ENCODE data around the gene ODAD4. TPM values are rescaled to one million over a fixed set of nuclear protein-coding genes. Genes with fewer than 3 reads are reported as not detected.

ODAD4 gene
- total RNA-seq, 1 experiment from 2014 or later: 0.98 TPM

- Histone ChIP-seq H3K9ac (ENCODE audit: low read length) (no peak overlapping the region), H3K4me3 (replicated peaks in 1 of 2; ENCODE audit: low read depth in 1 of 2, low read length in 2 of 2) (no peak overlapping the region), H3K9me3 (ENCODE audit: control insufficient read depth in 1 of 2, insufficient read depth in 1 of 2, low read depth in 1 of 2, low read length in 2 of 2) (no peaks in the 10 kb centered on the region), H3K79me2 (ENCODE audit: insufficient read depth, low read length) (no peaks in the 10 kb centered on the region), H3K4me2 (ENCODE audit: low read length) (no peak overlapping the region), H2AFZ (ENCODE audit: low read depth, low read length, poor library complexity, severe bottlenecking) (no peak overlapping the region), H4K20me1 (ENCODE audit: insufficient read depth) (no peaks in the 10 kb centered on the region), H3K9me2 (ENCODE audit: insufficient read depth) (no peaks in the 10 kb centered on the region), H3K4me1 (ENCODE audit: control insufficient read depth in 1 of 2, insufficient read depth in 2 of 2, low read length in 2 of 2) (0 out of 4 replicates have a peak, but pooled peaks cover 0 to 2% of the 10 kb centered on the region in 2 experiments), H3K27me3 (ENCODE audit: insufficient read depth, low read length) (no peaks in the 10 kb centered on the region), H3K36me3 (ENCODE audit: control insufficient read depth in 1 of 2, insufficient read depth in 2 of 2, low read length in 2 of 2) (peaks cover 45% of the 10 kb centered on the region in 2 experiments), H3K27ac (ENCODE audit: low read depth, low read length) (no peak overlapping the region)
- intact Hi-C loops (cut with micrococcal nuclease): no loop called here
- RAD21 ChIA-PET (ENCODE audit: low non-redundant PET in 1 of 2, low total read pairs in 2 of 2, uncharacterized antibody in 2 of 2, unreplicated experiment in 2 of 2): no interaction called here
- TF ChIP-seq CEBPB (IDR thresholded peaks at IDR 0.05; ENCODE audit: low read depth) (no peak), SRF (IDR thresholded peaks at IDR 0.05; ENCODE audit: low read depth) (no peak), MAX (IDR thresholded peaks at IDR 0.05) (no peak), ZNF274 (IDR thresholded peaks at IDR 0.05; ENCODE audit: low read depth, low read length) (no peak), TCF7L2 (IDR thresholded peaks at IDR 0.05; ENCODE audit: borderline replicate concordance, extremely low read depth, insufficient read depth, insufficient read length) (no peak), POLR2AphosphoS5 (IDR thresholded peaks at IDR 0.05; ENCODE audit: low read depth, low read length) (no peak), JUND (IDR thresholded peaks at IDR 0.05) (no peak), FOSL1 (IDR thresholded peaks at IDR 0.05; ENCODE audit: low read depth) (no peak), SP1 (IDR thresholded peaks at IDR 0.05; ENCODE audit: low read depth) (no peak), RAD21 (IDR thresholded peaks at IDR 0.05; ENCODE audit: low read depth) (no peak), CTCF (IDR thresholded peaks at IDR 0.05 in 2 of 3, conservative IDR thresholded peaks at IDR 0.05 in 1 of 3; ENCODE audit: borderline replicate concordance in 1 of 3, insufficient read depth in 1 of 3, low read depth in 2 of 3, low read length in 2 of 3) (no peak), CBX3 (IDR thresholded peaks at IDR 0.05; ENCODE audit: low read depth) (no peak), ELF1 (IDR thresholded peaks at IDR 0.05; ENCODE audit: borderline replicate concordance, low read depth) (no peak), POLR2A (IDR thresholded peaks at IDR 0.05; ENCODE audit: borderline replicate concordance, extremely low read depth, insufficient read depth, insufficient read length) (no peak), EZH2phosphoT487 (IDR thresholded peaks at IDR 0.05; ENCODE audit: borderline replicate concordance) (no peak), YY1 (IDR thresholded peaks at IDR 0.05; ENCODE audit: extremely low read depth, insufficient replicate concordance, low read depth, low read length) (no peak), SIN3A (IDR thresholded peaks at IDR 0.05; ENCODE audit: low read depth) (no peak), REST (IDR thresholded peaks at IDR 0.05; ENCODE audit: low read depth) (no peak), EGR1 (IDR thresholded peaks at IDR 0.05; ENCODE audit: low read depth) (no peak)
- CTCF ChIA-PET: no interaction called here
- POLR2A ChIA-PET: no interaction called here
- DNase-seq (ENCODE audit: low read depth, low spot score): no peak
- BruUV-seq (replicated peaks): no TSS peak
- no peak for ATAC-seq
Measured at GRCh38 chr17:41977991-41978390, 47.6 kb downstream of the ODAD4 start.
